Smooth muscle cell of the pulmonary artery (primary cell): ENCODE results near the gene DMXL2. TPM values are rescaled to one million over a fixed set of nuclear protein-coding genes. Genes with fewer than 3 reads are reported as not detected.

Experiments
- total RNA-seq: library from RNA; depleted of rRNA; stranded (reverse); fragments of >200 nt; gene quantifications from 2 replicates; pipeline ENCODE4 v1.2.3, GENCODE V29; 2014

DMXL2 gene, protein sequence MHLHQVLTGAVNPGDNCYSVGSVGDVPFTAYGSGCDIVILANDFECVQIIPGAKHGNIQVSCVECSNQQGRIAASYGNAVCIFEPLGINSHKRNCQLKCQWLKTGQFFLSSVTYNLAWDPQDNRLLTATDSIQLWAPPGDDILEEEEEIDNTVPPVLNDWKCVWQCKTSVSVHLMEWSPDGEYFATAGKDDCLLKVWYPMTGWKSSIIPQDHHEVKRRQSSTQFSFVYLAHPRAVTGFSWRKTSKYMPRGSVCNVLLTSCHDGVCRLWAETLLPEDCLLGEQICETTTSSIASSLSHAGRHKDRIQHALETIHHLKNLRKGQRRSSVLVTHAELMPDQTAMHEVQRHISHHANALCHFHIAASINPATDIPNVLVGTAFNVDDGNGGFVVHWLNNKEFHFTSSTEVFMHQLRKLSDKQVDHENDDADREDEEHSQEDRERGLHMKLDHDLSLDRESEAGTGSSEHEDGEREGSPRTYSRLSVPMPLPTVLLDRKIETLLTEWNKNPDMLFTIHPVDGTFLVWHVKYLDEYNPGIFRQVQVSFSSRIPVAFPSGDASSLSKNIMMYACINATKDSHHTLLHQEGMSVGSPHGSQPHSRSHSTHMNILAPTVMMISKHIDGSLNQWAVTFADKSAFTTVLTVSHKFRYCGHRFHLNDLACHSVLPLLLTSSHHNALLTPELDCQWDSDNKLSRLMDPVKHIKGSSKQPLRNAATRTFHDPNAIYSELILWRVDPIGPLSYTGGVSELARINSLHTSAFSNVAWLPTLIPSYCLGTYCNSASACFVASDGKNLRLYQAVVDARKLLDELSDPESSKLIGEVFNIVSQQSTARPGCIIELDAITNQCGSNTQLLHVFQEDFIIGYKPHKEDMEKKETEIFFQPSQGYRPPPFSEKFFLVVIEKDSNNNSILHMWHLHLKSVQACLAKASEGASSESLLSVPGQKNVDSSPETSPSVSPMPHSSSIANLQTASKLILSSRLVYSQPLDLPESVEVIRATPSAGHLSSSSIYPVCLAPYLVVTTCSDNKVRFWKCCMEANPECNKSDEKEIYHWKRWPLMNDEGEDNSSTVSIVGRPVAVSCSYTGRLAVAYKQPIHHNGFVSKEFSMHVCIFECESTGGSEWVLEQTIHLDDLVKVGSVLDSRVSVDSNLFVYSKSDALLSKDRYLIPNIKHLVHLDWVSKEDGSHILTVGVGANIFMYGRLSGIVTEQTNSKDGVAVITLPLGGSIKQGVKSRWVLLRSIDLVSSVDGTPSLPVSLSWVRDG (N-terminal part only)
- total RNA-seq: 24.6 and 29.5 TPM in 2 replicates

DNA sequence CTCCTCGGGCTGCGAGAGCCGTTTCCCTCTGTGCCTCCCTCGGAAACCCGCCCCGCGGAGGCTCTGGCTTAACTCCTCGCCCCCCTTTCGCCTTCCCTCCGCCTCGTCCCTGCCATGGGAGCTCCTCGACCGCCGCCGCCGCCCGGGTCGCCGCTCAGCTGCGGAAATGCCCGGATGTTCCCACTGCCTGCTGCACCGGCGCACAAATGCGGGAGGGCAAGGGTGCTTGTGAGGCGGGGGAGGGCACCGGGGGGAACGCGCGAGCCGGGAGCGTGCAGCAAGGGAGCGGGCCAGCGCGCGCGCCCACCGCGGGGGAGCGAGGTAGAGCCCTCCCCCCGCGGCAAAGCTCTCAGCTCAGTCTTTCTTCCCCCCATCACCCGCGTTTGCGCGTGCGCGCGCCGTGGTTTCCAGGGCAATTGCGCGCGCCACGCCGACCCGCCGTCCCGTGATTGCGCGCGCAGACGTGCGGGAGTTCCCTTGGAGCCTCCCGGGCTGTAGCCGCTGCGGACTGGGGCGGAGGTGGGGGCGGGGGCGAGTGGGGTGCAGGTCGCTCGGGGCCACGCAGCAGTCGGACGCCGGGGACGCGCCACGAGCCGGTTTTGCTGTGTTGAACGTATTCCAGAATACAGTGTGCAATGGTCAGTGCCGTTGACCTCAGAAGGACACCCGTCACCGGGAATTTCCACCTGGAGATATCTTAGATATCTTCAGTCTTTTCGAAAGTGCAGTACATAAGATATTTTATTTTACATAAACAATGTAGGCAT lies at the start of gene DMXL2:
DMXL2 (minus strand) TSS at position 168 of the 767 bp plus-strand sequence. CDS start 226 bp downstream, outside the sequence.

Other genes with a start within 250 kb of the DMXL2 start
- not detected in 2 replicates for gene SCG3, start 58.7 kb upstream of the DMXL2 start, total RNA-seq
- 3.8 and 4.3 TPM in 2 replicates for gene LYSMD2, start 114.9 kb upstream of the DMXL2 start, total RNA-seq
- gene TMOD2, start 128.8 kb upstream of the DMXL2 start, total RNA-seq: 5.3 and 8.1 TPM in 2 replicates
- 42.7 and 46.3 TPM in 2 replicates for gene TMOD3, start 206.9 kb upstream of the DMXL2 start, total RNA-seq